ENCODE results near the gene GANC. TPM values are rescaled to one million over a fixed set of nuclear protein-coding genes. Genes with fewer than 3 reads are reported as not detected.

Gene GANC
- total RNA-seq, 1 experiment from 2014 or later, result 15.8 TPM

- Histone ChIP-seq H3K23ac (ENCODE audit: insufficient read length, low read depth, low read length) (no peak overlapping the region), H4K5ac (ENCODE audit: insufficient read length, low read depth, low read length) (no peak overlapping the region), H2BK20ac (ENCODE audit: low read depth, low read length, poor library complexity, severe bottlenecking) (no peak overlapping the region), H2BK12ac (ENCODE audit: insufficient read length, low read depth, low read length) (no peak overlapping the region), H3K9me3 (ENCODE audit: control insufficient read depth, low read depth, low read length) (no peaks in the 10 kb centered on the region), H3K4me2 (ENCODE audit: insufficient read depth, insufficient read length, low read length) (no peak overlapping the region), H2AFZ (ENCODE audit: low read length) (no peak overlapping the region), H3K14ac (ENCODE audit: insufficient read depth, low read length) (no peak overlapping the region), H2BK15ac (ENCODE audit: low read depth, low read length) (no peak overlapping the region), H3K23me2 (ENCODE audit: insufficient read length, low read depth, low read length, poor library complexity, severe bottlenecking) (no peaks in the 10 kb centered on the region), H3K9ac (ENCODE audit: extremely low read depth, insufficient read length, low read length) (no peak overlapping the region), H4K8ac (replicated peaks; ENCODE audit: insufficient read length, low read depth, low read length) (no peak overlapping the region), H3K18ac (ENCODE audit: insufficient read length, low read depth, low read length) (no peak overlapping the region), H3K27me3 (ENCODE audit: insufficient read depth, low read length) (no peaks in the 10 kb centered on the region), H3T11ph (ENCODE audit: low read length) (no peak overlapping the region), H3K79me2 (ENCODE audit: insufficient read depth, low read length) (no peaks in the 10 kb centered on the region), H4K20me1 (ENCODE audit: control insufficient read depth, insufficient read depth, insufficient read length) (no peaks in the 10 kb centered on the region), H2AK5ac (ENCODE audit: insufficient read length, low read length) (no peak overlapping the region), H3K56ac (ENCODE audit: insufficient read length, low read depth, low read length) (no peak overlapping the region), H2BK120ac (ENCODE audit: low read depth, low read length, poor library complexity, severe bottlenecking) (no peak overlapping the region), H3K27ac (ENCODE audit: insufficient read length, low read depth, low read length) (no peak overlapping the region), H4K91ac (ENCODE audit: insufficient read length, low read depth, low read length) (no peak overlapping the region), H3K4me1 (ENCODE audit: insufficient read depth, low read length) (no peaks in the 10 kb centered on the region), H3K79me1 (ENCODE audit: insufficient read depth, low read depth, low read length, poor library complexity, severe bottlenecking) (no peaks in the 10 kb centered on the region), H2BK5ac (ENCODE audit: insufficient read length, low read length) (no peak overlapping the region), H3K4ac (ENCODE audit: low read depth, low read length) (no peak overlapping the region)
- Mint-ChIP-seq H3K4me3 (no peak overlapping the region), H3K9me3 (peaks cover 0 to under 1% of the 10 kb centered on the region in 2 experiments; a peak in 1 of 5 replicates), H3K27ac (no peak overlapping the region), H3K27me3 (ENCODE audit: low read depth) (no peaks in the 10 kb centered on the region), H3K36me3 (ENCODE audit: insufficient read depth in 1 of 3, low read depth in 3 of 3) (peaks cover 49 to 80% (median 70%) of the 10 kb centered on the region in 3 experiments), H3K4me1 (no peaks in the 10 kb centered on the region)
- no peak for DNase-seq
- WGBS (ENCODE audit: extremely low coverage, insufficient read length, low lambda C conversion rate), result no CpG with 5 or more reads among the region's 5 CpGs
- no peak for TF ChIP-seq CTCF (conservative IDR thresholded peaks at IDR 0.05)
Observed at GRCh38 chr15:42264795-42265194, 8.2 kb upstream of the GANC start.
